K562 (cell line): ENCODE results near the gene NME7. TPM values are rescaled to one million over a fixed set of nuclear protein-coding genes. Genes with fewer than 3 reads are reported as not detected.

Source experiments
- ATAC-seq: fragments of 200-7000 bp; cut with Tn5 transposase; 3 replicates; pipeline ENCODE4 v1.9.1; 2020; ENCODE audit warnings: moderate library complexity
- BruUV-seq: library from RNA; stranded (reverse); fragments of 400-500 nt; replicated peaks from 2 replicates; lab custom pipeline; 2021; lab: Mats Ljungman, UMichigan
- CTCF ChIA-PET: fragments of 300-600 bp; formaldehyde crosslinking; extraction: SDS; loops from one replicate; lab custom pipeline; 2021; ENCODE audit warnings: low intra/inter-chr PET ratio; lab: Yijun Ruan, JAX
- POLR2A ChIA-PET: fragments of 300-600, 350-650 bp; sonication (Branson Sonifier 250); formaldehyde crosslinking; extraction: SDS; loops from one replicate; lab custom pipeline; 2021; ENCODE audit warnings: antibody characterized with exemption, inconsistent platforms; lab: Yijun Ruan, JAX
- DNase-seq, 4 experiments: peaks; one replicate each; pipeline versions ENCODE4 v3.0.0 to v3.0.0-alpha.2; 2011 to 2018; ENCODE audit warnings: low spot score in 3 of 4, mixed read lengths in 3 of 4; ENCODE audit errors: extremely low read depth in 1 of 4
- FAIRE-seq: peaks from 2 replicates; lab custom pipeline; 2011; peaks lifted over from hg19 to GRCh38; lab: Jason Lieb, UNC
- H2AFZ ChIP-seq: 2 replicates; pipeline ENCODE4 v1.6.0; 2011; ENCODE audit warnings: low read depth, low read length, control low read depth, inconsistent platforms
- H3K27ac ChIP-seq: fragments of 200-600 bp; 3 replicates; pipeline ENCODE4 v1.8.0; 2011; ENCODE audit warnings: low read depth, mild to moderate bottlenecking, control low read depth, inconsistent platforms, low read length, moderate library complexity, mixed read lengths; ENCODE audit errors: extremely low read depth
- H3K27me3 ChIP-seq, 2 experiments: fragments of 300-600 bp in 1 of 2; 2 replicates in 1 of 2; 3 replicates in 1 of 2; pipeline versions ENCODE4 v1.6.0 to v1.8.0; 2011; ENCODE audit warnings: inconsistent platforms in 2 of 2, low read length in 2 of 2, mild to moderate bottlenecking in 1 of 2, mixed read lengths in 1 of 2, moderate library complexity in 1 of 2; ENCODE audit not compliant: control insufficient read depth in 2 of 2, insufficient read depth in 2 of 2
- H3K36me3 ChIP-seq: fragments of 300-600 bp; 3 replicates; pipeline ENCODE4 v1.8.0; 2011; ENCODE audit warnings: mild to moderate bottlenecking, low read length, inconsistent platforms; ENCODE audit not compliant: control insufficient read depth, insufficient read depth
- H3K4me1 ChIP-seq, 2 experiments: fragments of 200-600 bp in 1 of 2; replicated peaks in 1 of 2; 2 replicates in 1 of 2; 3 replicates in 1 of 2; pipeline versions ENCODE4 v1.5.1 to v1.8.0; 2011; ENCODE audit warnings: inconsistent platforms in 2 of 2, low read length in 2 of 2, mild to moderate bottlenecking in 1 of 2, mixed read lengths in 1 of 2, moderate library complexity in 1 of 2; ENCODE audit not compliant: control insufficient read depth in 2 of 2, insufficient read depth in 2 of 2
- H3K4me2 ChIP-seq: 2 replicates; pipeline ENCODE4 v1.6.1; 2011; ENCODE audit warnings: low read length, control low read depth, inconsistent platforms, mixed read lengths; ENCODE audit not compliant: insufficient read depth
- H3K4me3 ChIP-seq: fragments of 200-600 bp; sonication (generic), shearing (Covaris generic); 2 replicates; pipeline ENCODE4 v1.5.1; 2016; ENCODE audit warnings: control low read depth, inconsistent platforms
- H3K79me2 ChIP-seq: fragments of 200-600 bp; 3 replicates; pipeline ENCODE4 v1.8.0; 2011; ENCODE audit warnings: low read length, inconsistent platforms; ENCODE audit not compliant: control insufficient read depth, insufficient read depth
- H3K9ac ChIP-seq, 2 experiments: 2 replicates each; pipeline versions ENCODE4 v1.6.0 to v1.6.1; 2011; ENCODE audit warnings: low read depth in 2 of 2, low read length in 2 of 2, control low read depth in 1 of 2, inconsistent platforms in 1 of 2, mild to moderate bottlenecking in 1 of 2, mixed read lengths in 1 of 2; ENCODE audit not compliant: insufficient read depth in 1 of 2
- H3K9me1 ChIP-seq: one replicate; pipeline ENCODE4 v1.6.0; 2011; ENCODE audit warnings: inconsistent platforms, mild to moderate bottlenecking, low read length, moderate library complexity; ENCODE audit not compliant: control insufficient read depth, insufficient read depth
- H3K9me3 ChIP-seq: replicated peaks from 2 replicates; pipeline ENCODE4 v1.5.1; 2011; ENCODE audit warnings: low read depth, low read length, inconsistent platforms; ENCODE audit not compliant: control insufficient read depth, insufficient read depth
- H4K20me1 ChIP-seq: replicated peaks from 2 replicates; pipeline ENCODE4 v1.6.1; 2011; ENCODE audit warnings: low read length, inconsistent platforms, mixed read lengths; ENCODE audit not compliant: control insufficient read depth, insufficient read depth
- MIER1 ChIP-seq: fragments of 450-650 bp; IDR thresholded peaks from 2 replicates; pipeline ENCODE4 v1.6.1; 2016; ENCODE audit warnings: antibody characterized with exemption, mild to moderate bottlenecking, low read depth
- MTA2 ChIP-seq: fragments of 450-650 bp; IDR thresholded peaks from 2 replicates; pipeline ENCODE4 v1.6.1; 2016; ENCODE audit warnings: low read depth
- PHF20 ChIP-seq: fragments of 450-650 bp; IDR thresholded peaks from 2 replicates; pipeline ENCODE4 v1.6.1; 2018; ENCODE audit not compliant: partially characterized antibody
- POLR3A ChIP-seq: IDR thresholded peaks from 2 replicates; pipeline ENCODE4 v1.6.1; 2011; ENCODE audit warnings: borderline replicate concordance, mild to moderate bottlenecking, moderate library complexity; ENCODE audit not compliant: insufficient read length, insufficient read depth; ENCODE audit errors: extremely low read depth
- RBM39 ChIP-seq: fragments of 200-400 bp; formaldehyde crosslinking; optimal IDR thresholded peaks from 2 replicates; pipeline ENCODE3; 2018; ENCODE audit warnings: low read depth, low read length
- SIN3B ChIP-seq: fragments of 450-650 bp; IDR thresholded peaks from 2 replicates; pipeline ENCODE4 v1.6.1; 2017; ENCODE audit warnings: low read depth, mild to moderate bottlenecking, moderate library complexity
- WGBS: fragments of 100-300 bp; shearing (Covaris generic); methylation state at CpG from one replicate; pipeline ENCODE4 v1.1.6; 2016; ENCODE audit warnings: low coverage, mixed read lengths; ENCODE audit not compliant: insufficient coverage; ENCODE audit errors: missing lambda C conversion rate; 5-methylcytosine and 5-hydroxymethylcytosine counted together
- in situ Hi-C: fragments of 300-500 bp; cut with MboI; formaldehyde crosslinking; loops from 4 replicates; pipeline ENCODE4 v1.15.0; 2018; ENCODE audit warnings: inconsistent platforms, mixed read lengths
- intact Hi-C: fragments of 100-400 bp; cut with micrococcal nuclease; formaldehyde crosslinking; loops from 2 replicates; pipeline ENCODE4 v1.14.2; 2022
- polyA plus RNA-seq, 8 experiments: library from polyadenylated mRNA; depleted of rRNA in 4 of 8; stranded (reverse) in 5 of 8; unstranded in 3 of 8; fragments of >200 nt; fragmentation: Nextera tagmentation in 2 of 8; fragmentation: Illumina TruSeq in 1 of 8; extraction: Ambion mirVana in 2 of 8; extraction: Trizol in 1 of 8; gene quantifications; 2 replicates each; pipeline versions ENCODE4 v1.2.1 to v1.2.3, GENCODE V29; 2011 to 2014; ENCODE audit warnings: inconsistent platforms in 1 of 8, missing spikeins in 1 of 8
- total RNA-seq, 7 experiments: library from RNA; depleted of rRNA in 6 of 7; stranded (reverse); fragments of >200 nt in 6 of 7; fragmentation: Illumina TruSeq in 2 of 7; extraction: Trizol in 2 of 7; gene quantifications; 2 replicates each; pipeline versions ENCODE4 v1.2.1 to v1.2.3, GENCODE V29; 2011 to 2021; ENCODE audit warnings: low replicate concordance in 1 of 7
- TF ChIP-seq, protein P1 (sequence below): fragments of 250-450 bp; sonication (Bioruptor Pico); IDR thresholded peaks from 2 replicates; pipeline ENCODE4 v1.5.0; 2021; ENCODE audit warnings: mild to moderate bottlenecking, borderline replicate concordance
- TF ChIP-seq, protein P2 (sequence below), 2 experiments: fragments of 250-450 bp in 1 of 2; fragments of 450-650 bp in 1 of 2; sonication (Bioruptor Pico) in 1 of 2; IDR thresholded peaks; 2 replicates each; pipeline versions ENCODE4 v1.6.1 to v1.8.0; 2016 to 2021; ENCODE audit warnings: mild to moderate bottlenecking in 2 of 2, moderate library complexity in 2 of 2, missing compliant biosample characterization in 1 of 2, missing genetic modification characterization in 1 of 2
- TF ChIP-seq, protein P3 (sequence below): fragments of 450-650 bp; IDR thresholded peaks from 2 replicates; pipeline ENCODE4 v1.6.1; 2016
- TF ChIP-seq, protein P4 (sequence below), 2 experiments: fragments of 450-650 bp; IDR thresholded peaks; 2 replicates each; pipeline ENCODE4 v1.6.1; 2018; ENCODE audit warnings: mild to moderate bottlenecking in 2 of 2, low read depth in 1 of 2; ENCODE audit not compliant: partially characterized antibody in 2 of 2

NME7 gene
- total and polyA plus RNA-seq, 9 of the 15 experiments (the other 6 are each of a cell fraction or from before 2014, with no cell fraction given) = 7.9 to 43.2 (median 23.9) TPM

DNA sequence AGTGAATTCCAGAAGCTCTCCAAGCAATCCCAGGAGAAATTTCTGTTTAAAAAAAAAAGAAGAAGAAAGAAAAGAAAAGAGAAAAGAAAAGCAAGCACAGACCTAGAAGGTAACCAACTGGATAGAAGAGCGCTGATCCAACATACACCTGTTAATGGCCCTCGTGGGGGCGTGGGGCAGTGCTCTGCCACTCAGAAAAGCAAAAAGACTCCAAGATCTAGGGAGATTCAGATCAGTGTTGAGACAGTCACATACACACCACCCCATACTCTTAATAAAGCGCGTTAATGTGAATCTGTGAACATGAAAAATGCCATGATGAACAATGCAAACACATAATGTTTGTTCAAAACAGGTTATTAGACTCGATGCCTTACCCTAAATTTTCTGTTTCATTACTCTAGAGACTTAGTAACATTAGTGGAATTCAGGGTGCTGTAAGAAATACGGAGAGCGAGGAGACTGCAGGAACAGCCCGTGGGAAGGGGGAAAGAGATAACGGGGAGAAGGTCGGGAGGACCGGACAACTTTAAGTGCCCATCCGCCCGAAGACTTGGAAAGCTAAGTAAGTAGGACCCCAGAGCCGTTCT is 406 bp downstream of the NME7 start:
- peak overlapping the region; percentile 71 for H3K4me3 ChIP-seq
- no peaks in the 10 kb centered on the region for H3K27me3 ChIP-seq
- ATAC-seq (peak; percentile 15), FAIRE-seq (no peak), DNase-seq (peak in 1 of 4 experiments; percentile 34)
- peaks cover 24% of the 10 kb centered on the region for H3K36me3 ChIP-seq
- BruUV-seq = TSS peak; percentile 74
- H4K20me1 ChIP-seq = no peaks in the 10 kb centered on the region
- peak overlapping the region; percentile 97 for H2AFZ ChIP-seq
- no peaks in the 10 kb centered on the region for H3K9me1 ChIP-seq
- whole genome bisulfite sequencing = 0% methylated on average over 15 of the region's 15 CpGs
- H3K4me2 ChIP-seq = peak overlapping the region; percentile 97
- POLR2A ChIA-PET = interaction anchor here (0.6 to 1.7 kb wide), 6 partner anchors 15 to 360 kb away, joined by 3 to 7 read pairs (median 4); no protein-coding TSS in a partner anchor
- peak overlapping the region; percentile 24; the same call in 1 of the 3 replicates for H3K27ac ChIP-seq
- intact Hi-C loops = loop anchor here (5.0 kb wide), 1 partner anchor 180 kb away; no protein-coding TSS in a partner anchor
- in situ Hi-C loops = loop anchor here (25.0 kb wide), 1 partner anchor 755 kb away; no protein-coding TSS in a partner anchor
- H3K79me2 ChIP-seq = peaks cover 27% of the 10 kb centered on the region
- no peaks in the 10 kb centered on the region for H3K9me3 ChIP-seq
- peaks cover 0 to 13% of the 10 kb centered on the region in 2 experiments; a peak in 3 of 5 replicates for H3K4me1 ChIP-seq
- CTCF ChIA-PET = no interaction called here
- H3K9ac ChIP-seq = peak overlapping the region; percentile 77 to 84; a peak in 3 of 4 replicates
- TF ChIP-seq SIN3B (no peak), MTA2 (no peak), MIER1 (0 out of 2 replicates have a peak, but pooled peaks have one; percentile 15), POLR3A (no peak), RBM39 (no peak), PHF20 (peak; percentile 31)
- TF ChIP-seq, protein P1, sequence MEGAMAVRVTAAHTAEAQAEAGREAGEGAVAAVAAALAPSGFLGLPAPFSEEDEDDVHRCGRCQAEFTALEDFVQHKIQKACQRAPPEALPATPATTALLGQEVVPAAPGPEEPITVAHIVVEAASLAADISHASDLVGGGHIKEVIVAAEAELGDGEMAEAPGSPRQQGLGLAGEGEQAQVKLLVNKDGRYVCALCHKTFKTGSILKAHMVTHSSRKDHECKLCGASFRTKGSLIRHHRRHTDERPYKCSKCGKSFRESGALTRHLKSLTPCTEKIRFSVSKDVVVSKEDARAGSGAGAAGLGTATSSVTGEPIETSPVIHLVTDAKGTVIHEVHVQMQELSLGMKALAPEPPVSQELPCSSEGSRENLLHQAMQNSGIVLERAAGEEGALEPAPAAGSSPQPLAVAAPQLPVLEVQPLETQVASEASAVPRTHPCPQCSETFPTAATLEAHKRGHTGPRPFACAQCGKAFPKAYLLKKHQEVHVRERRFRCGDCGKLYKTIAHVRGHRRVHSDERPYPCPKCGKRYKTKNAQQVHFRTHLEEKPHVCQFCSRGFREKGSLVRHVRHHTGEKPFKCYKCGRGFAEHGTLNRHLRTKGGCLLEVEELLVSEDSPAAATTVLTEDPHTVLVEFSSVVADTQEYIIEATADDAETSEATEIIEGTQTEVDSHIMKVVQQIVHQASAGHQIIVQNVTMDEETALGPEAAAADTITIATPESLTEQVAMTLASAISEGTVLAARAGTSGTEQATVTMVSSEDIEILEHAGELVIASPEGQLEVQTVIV = 0 out of 2 replicates have a peak, but pooled peaks have one; percentile 70
- TF ChIP-seq, protein P2, sequence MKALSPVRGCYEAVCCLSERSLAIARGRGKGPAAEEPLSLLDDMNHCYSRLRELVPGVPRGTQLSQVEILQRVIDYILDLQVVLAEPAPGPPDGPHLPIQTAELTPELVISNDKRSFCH (CRISPR knock-in tag; IDR thresholded peaks at IDR 0.05) = no peak
- TF ChIP-seq, protein P2 (tag; IDR thresholded peaks at IDR 0.05) = peak; percentile 30; the same call in 1 of the 2 replicates
- TF ChIP-seq, protein P3, sequence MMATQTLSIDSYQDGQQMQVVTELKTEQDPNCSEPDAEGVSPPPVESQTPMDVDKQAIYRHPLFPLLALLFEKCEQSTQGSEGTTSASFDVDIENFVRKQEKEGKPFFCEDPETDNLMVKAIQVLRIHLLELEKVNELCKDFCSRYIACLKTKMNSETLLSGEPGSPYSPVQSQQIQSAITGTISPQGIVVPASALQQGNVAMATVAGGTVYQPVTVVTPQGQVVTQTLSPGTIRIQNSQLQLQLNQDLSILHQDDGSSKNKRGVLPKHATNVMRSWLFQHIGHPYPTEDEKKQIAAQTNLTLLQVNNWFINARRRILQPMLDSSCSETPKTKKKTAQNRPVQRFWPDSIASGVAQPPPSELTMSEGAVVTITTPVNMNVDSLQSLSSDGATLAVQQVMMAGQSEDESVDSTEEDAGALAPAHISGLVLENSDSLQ = peak; percentile 8; the same call in 1 of the 2 replicates
- TF ChIP-seq, protein P4, sequence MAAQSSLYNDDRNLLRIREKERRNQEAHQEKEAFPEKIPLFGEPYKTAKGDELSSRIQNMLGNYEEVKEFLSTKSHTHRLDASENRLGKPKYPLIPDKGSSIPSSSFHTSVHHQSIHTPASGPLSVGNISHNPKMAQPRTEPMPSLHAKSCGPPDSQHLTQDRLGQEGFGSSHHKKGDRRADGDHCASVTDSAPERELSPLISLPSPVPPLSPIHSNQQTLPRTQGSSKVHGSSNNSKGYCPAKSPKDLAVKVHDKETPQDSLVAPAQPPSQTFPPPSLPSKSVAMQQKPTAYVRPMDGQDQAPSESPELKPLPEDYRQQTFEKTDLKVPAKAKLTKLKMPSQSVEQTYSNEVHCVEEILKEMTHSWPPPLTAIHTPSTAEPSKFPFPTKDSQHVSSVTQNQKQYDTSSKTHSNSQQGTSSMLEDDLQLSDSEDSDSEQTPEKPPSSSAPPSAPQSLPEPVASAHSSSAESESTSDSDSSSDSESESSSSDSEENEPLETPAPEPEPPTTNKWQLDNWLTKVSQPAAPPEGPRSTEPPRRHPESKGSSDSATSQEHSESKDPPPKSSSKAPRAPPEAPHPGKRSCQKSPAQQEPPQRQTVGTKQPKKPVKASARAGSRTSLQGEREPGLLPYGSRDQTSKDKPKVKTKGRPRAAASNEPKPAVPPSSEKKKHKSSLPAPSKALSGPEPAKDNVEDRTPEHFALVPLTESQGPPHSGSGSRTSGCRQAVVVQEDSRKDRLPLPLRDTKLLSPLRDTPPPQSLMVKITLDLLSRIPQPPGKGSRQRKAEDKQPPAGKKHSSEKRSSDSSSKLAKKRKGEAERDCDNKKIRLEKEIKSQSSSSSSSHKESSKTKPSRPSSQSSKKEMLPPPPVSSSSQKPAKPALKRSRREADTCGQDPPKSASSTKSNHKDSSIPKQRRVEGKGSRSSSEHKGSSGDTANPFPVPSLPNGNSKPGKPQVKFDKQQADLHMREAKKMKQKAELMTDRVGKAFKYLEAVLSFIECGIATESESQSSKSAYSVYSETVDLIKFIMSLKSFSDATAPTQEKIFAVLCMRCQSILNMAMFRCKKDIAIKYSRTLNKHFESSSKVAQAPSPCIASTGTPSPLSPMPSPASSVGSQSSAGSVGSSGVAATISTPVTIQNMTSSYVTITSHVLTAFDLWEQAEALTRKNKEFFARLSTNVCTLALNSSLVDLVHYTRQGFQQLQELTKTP (IDR thresholded peaks at IDR 0.05; ENCODE audit: low read depth in 1 of 2, partially characterized antibody in 2 of 2) = peak in 1 of 2 experiments; percentile 41
